ENCODE measurements around the gene GNAL.

DNA sequence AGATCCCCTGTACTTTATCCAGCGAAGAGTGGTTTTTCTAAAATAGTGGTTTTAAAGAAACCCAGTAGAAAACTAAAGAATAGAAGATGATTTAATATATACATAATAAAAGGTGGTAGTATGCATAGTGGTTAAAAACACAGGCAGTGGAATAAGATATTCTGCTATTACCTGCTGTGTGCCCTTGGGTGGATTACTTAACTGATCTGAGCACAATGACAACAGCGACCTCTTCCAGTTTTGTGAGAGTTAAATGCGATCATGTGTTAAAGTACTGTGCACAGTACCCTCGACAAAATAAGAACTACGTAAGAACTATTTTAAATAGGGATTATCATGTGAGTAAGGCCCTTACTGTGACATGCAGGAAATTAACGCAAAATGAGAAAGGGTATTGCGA lies 132.1 kb downstream of the GNAL start:
- TF ChIP-seq, protein P1, sequence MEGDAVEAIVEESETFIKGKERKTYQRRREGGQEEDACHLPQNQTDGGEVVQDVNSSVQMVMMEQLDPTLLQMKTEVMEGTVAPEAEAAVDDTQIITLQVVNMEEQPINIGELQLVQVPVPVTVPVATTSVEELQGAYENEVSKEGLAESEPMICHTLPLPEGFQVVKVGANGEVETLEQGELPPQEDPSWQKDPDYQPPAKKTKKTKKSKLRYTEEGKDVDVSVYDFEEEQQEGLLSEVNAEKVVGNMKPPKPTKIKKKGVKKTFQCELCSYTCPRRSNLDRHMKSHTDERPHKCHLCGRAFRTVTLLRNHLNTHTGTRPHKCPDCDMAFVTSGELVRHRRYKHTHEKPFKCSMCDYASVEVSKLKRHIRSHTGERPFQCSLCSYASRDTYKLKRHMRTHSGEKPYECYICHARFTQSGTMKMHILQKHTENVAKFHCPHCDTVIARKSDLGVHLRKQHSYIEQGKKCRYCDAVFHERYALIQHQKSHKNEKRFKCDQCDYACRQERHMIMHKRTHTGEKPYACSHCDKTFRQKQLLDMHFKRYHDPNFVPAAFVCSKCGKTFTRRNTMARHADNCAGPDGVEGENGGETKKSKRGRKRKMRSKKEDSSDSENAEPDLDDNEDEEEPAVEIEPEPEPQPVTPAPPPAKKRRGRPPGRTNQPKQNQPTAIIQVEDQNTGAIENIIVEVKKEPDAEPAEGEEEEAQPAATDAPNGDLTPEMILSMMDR (IDR thresholded peaks at IDR 0.05; ENCODE audit: low read depth, low read length, poor library complexity, severe bottlenecking), result no peak
- no peak for TF ChIP-seq EZH2phosphoT487 (IDR thresholded peaks at IDR 0.05; ENCODE audit: borderline replicate concordance, low read length)

Measured in DOHH2 (cell line).